ENCODE results near the gene KCNK10. TPM values are rescaled to one million over a fixed set of nuclear protein-coding genes. Genes with fewer than 3 reads are reported as not detected.

KCNK10 gene
- total RNA-seq, 4 donors from 2014 or later = 0.10 to 0.38 TPM; not detected in 2

DNA sequence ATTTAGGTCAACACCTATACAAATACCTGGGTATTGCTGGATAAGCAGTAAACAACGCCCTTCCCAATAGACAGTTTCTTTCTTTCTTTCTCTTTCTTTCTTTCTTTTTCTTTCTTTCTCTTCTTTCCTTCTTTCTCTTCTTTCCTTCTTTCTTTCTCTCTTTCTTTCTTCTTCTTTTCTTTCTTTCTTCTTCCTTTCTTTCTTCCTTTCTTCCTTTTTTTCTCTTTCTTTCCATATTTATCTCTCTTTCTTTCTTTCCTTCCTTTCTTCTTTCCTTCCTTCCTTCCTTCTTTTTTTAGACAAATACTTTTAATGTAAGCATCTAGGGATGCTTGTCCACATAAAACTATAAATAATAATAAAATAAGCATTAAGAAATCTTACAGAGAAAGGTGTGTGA, 123.2 kb downstream of the KCNK10 start:
- no peaks in the 10 kb centered on the region for H3K36me3 ChIP-seq
- H3K9me3 ChIP-seq = no peaks in the 10 kb centered on the region
- no peak overlapping the region for H3K27ac ChIP-seq
- 95% methylated on average over 1 of the region's 1 CpG for WGBS, 2 donors
- H3K27me3 ChIP-seq = no peaks in the 10 kb centered on the region
- intact Hi-C loops (cut with DNase I) = no loop called here
- H3K4me1 ChIP-seq = no peaks in the 10 kb centered on the region
- H3K4me3 ChIP-seq (replicated peaks in 1 of 3) = no peak overlapping the region
- TF ChIP-seq, protein P1, sequence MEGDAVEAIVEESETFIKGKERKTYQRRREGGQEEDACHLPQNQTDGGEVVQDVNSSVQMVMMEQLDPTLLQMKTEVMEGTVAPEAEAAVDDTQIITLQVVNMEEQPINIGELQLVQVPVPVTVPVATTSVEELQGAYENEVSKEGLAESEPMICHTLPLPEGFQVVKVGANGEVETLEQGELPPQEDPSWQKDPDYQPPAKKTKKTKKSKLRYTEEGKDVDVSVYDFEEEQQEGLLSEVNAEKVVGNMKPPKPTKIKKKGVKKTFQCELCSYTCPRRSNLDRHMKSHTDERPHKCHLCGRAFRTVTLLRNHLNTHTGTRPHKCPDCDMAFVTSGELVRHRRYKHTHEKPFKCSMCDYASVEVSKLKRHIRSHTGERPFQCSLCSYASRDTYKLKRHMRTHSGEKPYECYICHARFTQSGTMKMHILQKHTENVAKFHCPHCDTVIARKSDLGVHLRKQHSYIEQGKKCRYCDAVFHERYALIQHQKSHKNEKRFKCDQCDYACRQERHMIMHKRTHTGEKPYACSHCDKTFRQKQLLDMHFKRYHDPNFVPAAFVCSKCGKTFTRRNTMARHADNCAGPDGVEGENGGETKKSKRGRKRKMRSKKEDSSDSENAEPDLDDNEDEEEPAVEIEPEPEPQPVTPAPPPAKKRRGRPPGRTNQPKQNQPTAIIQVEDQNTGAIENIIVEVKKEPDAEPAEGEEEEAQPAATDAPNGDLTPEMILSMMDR (IDR thresholded peaks at IDR 0.05) = no peak
- no peak for TF ChIP-seq POLR2A (IDR thresholded peaks at IDR 0.05)
- DNase-seq = no peak

DNA sequence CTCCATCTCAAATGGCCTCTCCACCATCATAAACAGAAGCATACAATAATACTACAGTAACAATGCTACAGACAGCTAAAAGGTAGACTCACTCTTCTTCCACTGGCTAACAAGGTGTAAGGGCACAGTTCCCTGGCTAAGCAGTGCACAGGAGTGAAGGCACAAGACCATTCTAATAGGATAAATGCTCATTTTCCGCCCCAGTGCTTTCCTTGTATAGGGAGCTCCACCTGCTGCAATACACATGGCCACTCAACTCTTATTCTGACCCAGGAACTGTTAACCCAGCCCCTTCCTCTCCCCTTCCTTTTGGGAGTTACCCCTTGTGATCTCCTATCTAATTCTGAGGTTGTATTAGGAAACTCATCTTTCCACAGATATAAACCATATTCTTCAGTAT, 124.6 kb downstream of the KCNK10 start:
- H3K27me3 ChIP-seq = no peaks in the 10 kb centered on the region
- no peak for TF ChIP-seq POLR2A (IDR thresholded peaks at IDR 0.05)
- TF ChIP-seq, protein P1 (IDR thresholded peaks at IDR 0.05) = no peak
- H3K36me3 ChIP-seq = no peaks in the 10 kb centered on the region
- no peak for DNase-seq
- H3K4me3 ChIP-seq (replicated peaks in 1 of 3) = no peak overlapping the region
- 88 to 90% methylated on average over 1 of the region's 1 CpG for WGBS, 2 donors
- intact Hi-C loops (cut with DNase I) = no loop called here
- H3K4me1 ChIP-seq = no peaks in the 10 kb centered on the region
- H3K27ac ChIP-seq = no peak overlapping the region
- H3K9me3 ChIP-seq = no peaks in the 10 kb centered on the region

- TF ChIP-seq, protein P1 (IDR thresholded peaks at IDR 0.05) = no peak
- no peak for TF ChIP-seq POLR2A (IDR thresholded peaks at IDR 0.05)
- no peak for DNase-seq
- no peaks in the 10 kb centered on the region for H3K36me3 ChIP-seq
- H3K27ac ChIP-seq = no peak overlapping the region
- H3K4me1 ChIP-seq = no peaks in the 10 kb centered on the region
- no peaks in the 10 kb centered on the region for H3K27me3 ChIP-seq
- WGBS, 2 donors = 71 to 78% methylated on average over 1 of the region's 1 CpG
- no peaks in the 10 kb centered on the region for H3K9me3 ChIP-seq
- intact Hi-C loops (cut with DNase I) = no loop called here
- H3K4me3 ChIP-seq (replicated peaks in 1 of 3) = no peak overlapping the region
These were observed 126.1 kb downstream of the KCNK10 start for GRCh38 chr14:88196925-88197324.

DNA sequence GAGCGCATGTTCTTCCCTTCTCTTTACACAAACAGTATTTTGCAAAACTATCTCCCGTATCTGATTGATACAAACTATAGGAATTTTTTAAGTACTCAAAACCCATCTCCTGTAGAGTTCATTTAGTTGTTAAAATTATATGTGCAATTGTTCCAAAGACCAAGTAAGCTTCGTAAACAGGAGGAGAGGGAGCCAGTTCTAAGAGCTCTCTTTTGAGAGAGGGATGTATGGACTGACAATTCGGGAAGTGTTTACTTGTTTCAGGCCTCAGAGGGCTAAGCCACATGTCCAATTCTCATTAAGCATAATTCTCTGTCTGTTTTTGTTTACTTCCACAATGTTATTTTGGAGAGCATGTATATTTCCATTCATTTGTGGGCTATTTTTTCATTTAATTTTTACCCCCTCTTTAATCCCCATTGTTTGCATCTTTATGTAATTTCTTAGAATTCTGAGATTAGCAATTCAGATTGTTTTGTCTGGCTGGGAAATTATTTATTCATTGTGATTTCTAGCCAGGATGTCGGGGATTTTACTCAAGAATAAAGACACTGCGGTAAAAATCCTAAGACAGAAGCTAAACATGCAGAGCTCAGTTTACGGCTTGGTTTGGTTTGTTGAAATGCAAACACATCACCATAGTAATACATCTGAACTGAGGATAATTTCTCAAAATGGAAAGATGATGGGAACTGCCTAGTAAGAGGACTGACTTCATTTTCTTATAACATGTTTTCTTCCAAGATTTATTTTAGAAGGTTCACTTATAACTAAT, 126.8 kb downstream of the KCNK10 start:
- H3K27me3 ChIP-seq = no peaks in the 10 kb centered on the region

GRCh38 chr14:88195676-88196075, 127.4 kb downstream of the KCNK10 start:
- H3K27ac ChIP-seq = no peak overlapping the region
- no peak overlapping the region for H3K4me3 ChIP-seq (replicated peaks in 1 of 3)
- no peak for DNase-seq
- H3K4me1 ChIP-seq = no peaks in the 10 kb centered on the region
- H3K9me3 ChIP-seq = no peaks in the 10 kb centered on the region
- 29 to 39% methylated on average over 7 of the region's 7 CpGs for WGBS, 2 donors
- H3K36me3 ChIP-seq = no peaks in the 10 kb centered on the region
- H3K27me3 ChIP-seq = no peaks in the 10 kb centered on the region
- intact Hi-C loops (cut with DNase I) = no loop called here
- TF ChIP-seq POLR2A (IDR thresholded peaks at IDR 0.05) = no peak
- TF ChIP-seq, protein P1 (IDR thresholded peaks at IDR 0.05) = no peak

More for the DNA sequence above, 126.8 kb downstream of the KCNK10 start:
- 63 to 71% methylated on average over 7 of the region's 7 CpGs for WGBS, 2 donors
- DNase-seq = no peak
- intact Hi-C loops (cut with DNase I) = no loop called here
- Histone ChIP-seq H3K27ac (no peak overlapping the region), H3K36me3 (no peaks in the 10 kb centered on the region), H3K4me3 (replicated peaks in 1 of 3) (no peak overlapping the region), H3K4me1 (no peaks in the 10 kb centered on the region), H3K9me3 (no peaks in the 10 kb centered on the region)
- no peak for TF ChIP-seq POLR2A (IDR thresholded peaks at IDR 0.05)
- TF ChIP-seq, protein P1 (IDR thresholded peaks at IDR 0.05) = no peak
